Measurements from ENCODE around the gene EIF1.

EIF1 gene

DNA sequence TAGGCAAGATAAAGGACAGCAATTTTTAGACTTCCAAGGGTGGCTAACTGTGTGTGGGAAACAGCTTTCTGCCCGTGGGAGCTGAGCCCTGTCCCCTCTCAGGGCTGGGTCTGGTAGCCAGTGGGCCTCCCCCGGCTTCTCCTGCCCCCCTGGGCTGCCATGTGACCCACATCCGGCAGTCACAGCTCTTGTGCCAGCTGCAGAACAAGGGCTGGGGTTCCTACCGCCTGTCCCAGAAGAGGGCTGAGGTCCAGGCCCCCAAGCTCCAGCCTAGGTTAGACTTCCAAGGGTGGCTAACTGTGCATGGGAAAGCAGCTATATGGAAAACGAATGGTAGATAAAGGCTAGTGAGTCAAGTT is 29.6 kb downstream of the EIF1 start:
- no peak for DNase-seq

DNA sequence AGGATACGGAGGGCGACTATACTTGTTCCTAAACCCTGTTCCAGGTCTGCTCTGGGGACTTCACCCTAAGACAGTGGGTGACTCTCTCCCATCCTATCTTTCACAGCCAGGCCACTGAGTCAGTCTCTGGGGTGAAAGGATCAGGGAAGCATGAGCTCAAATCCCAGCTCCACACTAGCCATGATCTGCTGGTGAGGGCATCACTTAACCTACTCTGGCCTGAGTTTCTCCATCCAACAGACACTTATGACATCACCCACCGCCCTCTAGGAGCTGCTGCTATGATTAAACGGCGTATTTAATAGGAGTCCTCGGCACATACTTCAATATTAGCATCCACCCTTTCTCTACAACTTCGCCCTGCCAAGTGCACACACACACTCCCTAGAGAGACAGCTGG is 33.5 kb downstream of the EIF1 start:
- no peak overlapping the region for H3K27ac ChIP-seq
- no peak overlapping the region for H3K4me3 ChIP-seq
- H3K27me3 ChIP-seq: peaks cover 0 to 39% of the 10 kb centered on the region in 2 donors
- peaks cover 0 to 4% (median 0%) of the 10 kb centered on the region in 3 donors for H3K9me3 ChIP-seq
- H3K4me1 ChIP-seq: no peaks in the 10 kb centered on the region
- no peak for DNase-seq
- TF ChIP-seq, protein P1, sequence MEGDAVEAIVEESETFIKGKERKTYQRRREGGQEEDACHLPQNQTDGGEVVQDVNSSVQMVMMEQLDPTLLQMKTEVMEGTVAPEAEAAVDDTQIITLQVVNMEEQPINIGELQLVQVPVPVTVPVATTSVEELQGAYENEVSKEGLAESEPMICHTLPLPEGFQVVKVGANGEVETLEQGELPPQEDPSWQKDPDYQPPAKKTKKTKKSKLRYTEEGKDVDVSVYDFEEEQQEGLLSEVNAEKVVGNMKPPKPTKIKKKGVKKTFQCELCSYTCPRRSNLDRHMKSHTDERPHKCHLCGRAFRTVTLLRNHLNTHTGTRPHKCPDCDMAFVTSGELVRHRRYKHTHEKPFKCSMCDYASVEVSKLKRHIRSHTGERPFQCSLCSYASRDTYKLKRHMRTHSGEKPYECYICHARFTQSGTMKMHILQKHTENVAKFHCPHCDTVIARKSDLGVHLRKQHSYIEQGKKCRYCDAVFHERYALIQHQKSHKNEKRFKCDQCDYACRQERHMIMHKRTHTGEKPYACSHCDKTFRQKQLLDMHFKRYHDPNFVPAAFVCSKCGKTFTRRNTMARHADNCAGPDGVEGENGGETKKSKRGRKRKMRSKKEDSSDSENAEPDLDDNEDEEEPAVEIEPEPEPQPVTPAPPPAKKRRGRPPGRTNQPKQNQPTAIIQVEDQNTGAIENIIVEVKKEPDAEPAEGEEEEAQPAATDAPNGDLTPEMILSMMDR (IDR thresholded peaks at IDR 0.05): no peak
- H3K36me3 ChIP-seq: no peaks in the 10 kb centered on the region
- intact Hi-C loops (cut with DNase I; ENCODE audit: low total_unique reads): no loop called here

More for the DNA sequence above, 29.6 kb downstream of the EIF1 start:
- no peaks in the 10 kb centered on the region for H3K4me1 ChIP-seq
- no peak overlapping the region for H3K4me3 ChIP-seq
- peaks cover 0 to 4% (median 0%) of the 10 kb centered on the region in 3 donors for H3K9me3 ChIP-seq
- intact Hi-C loops (cut with DNase I; ENCODE audit: low total_unique reads): no loop called here
- no peaks in the 10 kb centered on the region for H3K36me3 ChIP-seq
- H3K27me3 ChIP-seq: peaks cover 0 to 22% of the 10 kb centered on the region in 2 donors
- TF ChIP-seq, protein P1 (IDR thresholded peaks at IDR 0.05): no peak
- H3K27ac ChIP-seq: no peak overlapping the region

DNA sequence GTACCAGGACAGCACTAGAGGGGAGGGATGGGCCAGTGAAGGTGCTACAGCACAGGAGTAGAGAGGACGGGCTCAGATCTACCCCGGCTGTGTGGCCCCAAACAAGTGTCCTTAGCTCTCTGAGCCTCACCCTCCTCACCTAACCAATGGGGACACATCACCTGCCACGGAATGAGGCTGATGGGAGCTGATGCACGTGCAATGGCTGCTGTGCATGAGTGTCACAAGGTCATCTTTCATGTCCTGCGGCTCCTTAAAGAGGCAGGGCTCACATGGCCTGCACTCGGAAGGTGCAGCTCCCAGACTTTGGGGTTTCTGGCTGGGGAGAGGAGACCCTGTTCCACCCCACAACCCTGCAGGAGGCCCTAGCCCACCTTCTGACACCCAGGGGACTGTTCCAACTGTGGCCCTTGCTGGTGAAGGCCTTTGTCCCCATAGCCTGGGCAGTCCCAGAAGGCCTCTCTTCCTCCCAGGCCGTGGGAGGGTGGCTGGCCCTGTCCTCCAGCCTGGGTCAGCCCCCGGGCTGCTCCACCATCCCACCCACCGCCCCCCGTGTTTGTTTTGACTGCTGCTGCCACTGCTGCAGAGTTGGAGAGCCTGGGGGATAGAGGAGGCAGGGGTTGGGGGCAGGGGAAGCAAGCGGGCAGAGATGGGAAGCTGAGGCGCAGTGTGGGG is 35.3 kb downstream of the EIF1 start:
- peaks cover 0 to 41% of the 10 kb centered on the region in 2 donors for H3K27me3 ChIP-seq
- no peak overlapping the region for H3K4me3 ChIP-seq
- H3K9me3 ChIP-seq: peaks cover 0 to 4% (median 0%) of the 10 kb centered on the region in 3 donors
- no peak overlapping the region for H3K27ac ChIP-seq
- TF ChIP-seq, protein P1 (IDR thresholded peaks at IDR 0.05): no peak
- no peaks in the 10 kb centered on the region for H3K36me3 ChIP-seq
- intact Hi-C loops (cut with DNase I; ENCODE audit: low total_unique reads): no loop called here
- no peak for DNase-seq
- no peaks in the 10 kb centered on the region for H3K4me1 ChIP-seq

DNA sequence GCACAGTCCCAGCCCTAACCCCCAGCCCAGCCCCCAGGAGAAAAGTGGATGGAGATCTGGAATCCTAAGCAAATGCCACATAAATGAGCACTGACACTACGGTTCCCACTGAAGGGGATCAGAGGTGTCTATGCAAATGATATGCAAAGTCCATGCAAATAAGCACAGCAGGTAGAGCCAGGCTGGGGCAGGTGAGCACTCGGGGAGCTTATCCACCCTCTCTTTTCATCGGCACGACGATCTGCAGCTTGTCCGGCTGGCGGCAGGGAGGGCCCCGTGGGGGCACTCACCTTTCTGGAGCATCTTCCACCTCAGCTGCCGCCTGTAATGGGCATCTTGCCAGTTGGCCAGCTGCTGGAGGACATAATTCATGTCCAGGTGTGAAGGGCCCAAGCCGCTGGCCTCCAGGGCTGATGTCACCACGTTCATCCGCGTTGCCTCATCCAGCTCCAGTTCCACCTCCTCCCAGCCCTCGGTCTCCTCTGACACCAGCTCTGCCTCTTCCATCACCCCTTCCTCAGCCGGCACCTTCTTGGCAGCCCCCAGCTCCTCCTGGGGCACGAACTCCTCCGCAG is 35.9 kb downstream of the EIF1 start:
- no peak for DNase-seq
- peaks cover 0 to 41% of the 10 kb centered on the region in 2 donors for H3K27me3 ChIP-seq
- H3K4me3 ChIP-seq: no peak overlapping the region
- no peaks in the 10 kb centered on the region for H3K36me3 ChIP-seq
- TF ChIP-seq, protein P1 (IDR thresholded peaks at IDR 0.05): no peak
- no peak overlapping the region for H3K27ac ChIP-seq
- intact Hi-C loops (cut with DNase I; ENCODE audit: low total_unique reads): no loop called here
- H3K9me3 ChIP-seq: peaks cover 0 to 4% (median 0%) of the 10 kb centered on the region in 3 donors
- H3K4me1 ChIP-seq: no peaks in the 10 kb centered on the region

DNA sequence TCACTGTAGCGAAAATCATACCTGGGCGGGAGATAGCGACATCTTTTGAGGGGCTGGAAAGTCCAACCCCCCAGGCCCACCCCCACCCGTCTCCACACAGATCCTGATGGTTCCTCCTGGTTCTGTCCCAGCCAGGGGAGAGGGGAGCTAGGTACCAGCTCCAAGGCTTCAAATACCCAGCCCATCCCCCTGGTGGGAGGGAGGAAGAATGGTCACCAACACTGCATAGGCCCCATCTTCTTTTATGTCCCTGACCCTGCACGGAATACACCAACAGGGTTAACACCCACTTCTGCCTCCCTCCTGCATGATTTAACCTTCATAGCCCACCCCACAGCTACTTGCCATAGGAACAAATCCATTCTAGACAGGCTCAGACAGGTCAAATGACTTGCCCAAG is 36.4 kb downstream of the EIF1 start:
- TF ChIP-seq, protein P1 (IDR thresholded peaks at IDR 0.05): no peak
- intact Hi-C loops (cut with DNase I; ENCODE audit: low total_unique reads): no loop called here

More for the DNA sequence above, 36.4 kb downstream of the EIF1 start:
- Histone ChIP-seq H3K27me3 (peaks cover 0 to 41% of the 10 kb centered on the region in 2 donors), H3K9me3 (peaks cover 0 to 4% (median 0%) of the 10 kb centered on the region in 3 donors), H3K4me3 (no peak overlapping the region), H3K36me3 (no peaks in the 10 kb centered on the region), H3K27ac (no peak overlapping the region), H3K4me1 (no peaks in the 10 kb centered on the region)
- DNase-seq: no peak

All from tibial artery (tissue), 4 donors.